Muscle of arm (tissue), 12 donors: ENCODE data around the gene MEF2C. TPM values are rescaled to one million over a fixed set of nuclear protein-coding genes. Genes with fewer than 3 reads are reported as not detected.

Experiments
- DNase-seq: peaks from one replicate; pipeline ENCODE4 v3.0.0-alpha.2; 2013
- polyA plus RNA-seq, 12 donors: library from polyadenylated mRNA; unstranded; fragments of 120-200 nt; gene quantifications; one replicate each; pipeline ENCODE4 v1.2.1, GENCODE V29; 2013; ENCODE audit not compliant: insufficient read length in 12 of 12

The MEF2C gene
- polyA plus RNA-seq, 12 donors = 422 to 1,086 (median 786) TPM

- DNase-seq = no peak
These were observed 7.2 kb upstream of the MEF2C start for GRCh38 chr5:88890070-88890781.

DNA sequence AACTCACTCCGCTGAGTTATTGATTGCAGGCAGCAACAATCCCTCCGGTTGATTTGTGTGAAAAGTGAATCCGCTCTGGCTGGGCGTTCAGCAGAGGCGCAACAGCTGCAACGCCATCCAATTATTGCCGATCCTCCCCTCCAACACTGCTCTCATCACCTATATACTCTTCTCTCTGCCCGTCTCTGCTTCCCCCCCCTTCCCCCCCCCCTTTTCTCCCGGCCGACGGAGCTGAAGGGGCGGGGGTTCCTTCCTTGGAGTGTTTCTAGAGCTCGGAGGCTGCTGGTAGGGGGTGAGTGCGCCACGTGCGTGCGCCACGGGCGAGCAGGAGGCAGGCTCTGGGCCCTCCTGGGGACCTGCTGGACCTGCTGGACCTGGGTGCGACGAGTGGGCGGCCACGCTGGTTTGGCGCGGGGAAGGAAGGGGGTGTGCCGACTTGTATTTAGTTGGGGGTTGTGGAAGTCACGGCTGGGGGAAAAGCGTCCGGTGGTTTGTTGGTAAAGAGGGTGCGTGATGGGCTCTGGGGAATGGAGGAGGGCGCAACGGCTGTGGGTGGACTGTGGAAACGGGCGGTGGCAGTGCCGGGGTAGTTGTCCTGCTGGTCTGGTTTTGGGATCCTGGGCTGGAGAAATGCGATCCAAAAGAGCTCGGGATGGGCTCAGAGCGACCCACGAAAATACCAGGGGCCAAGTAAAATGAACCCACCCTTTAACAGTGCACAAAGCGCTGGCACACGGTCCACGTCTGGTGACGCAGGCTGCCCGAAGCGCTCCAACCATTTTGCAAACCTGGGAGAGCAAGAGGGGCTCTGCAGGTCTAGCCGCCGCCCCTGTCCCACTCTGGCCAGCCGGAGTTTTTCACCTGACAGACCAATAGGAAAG, 6.4 kb upstream of the MEF2C start:
- peak; percentile 65 for DNase-seq

DNA sequence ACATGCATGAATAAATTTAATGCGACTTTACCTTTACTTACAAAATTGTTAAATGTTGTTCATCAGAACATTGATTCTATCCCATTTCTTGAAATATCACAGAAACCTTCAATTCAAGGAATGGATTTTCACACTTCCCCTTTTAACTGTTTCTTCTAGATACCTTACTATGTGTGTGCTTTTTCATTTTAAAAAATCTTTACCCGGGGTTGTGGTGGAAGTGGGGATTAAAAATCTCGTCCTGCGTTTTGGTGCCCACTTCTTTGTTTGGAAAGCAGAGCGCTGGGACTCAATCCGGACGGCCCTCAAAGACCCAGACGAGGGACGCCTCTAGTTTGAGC, 5.8 kb upstream of the MEF2C start:
- DNase-seq = no peak

DNA sequence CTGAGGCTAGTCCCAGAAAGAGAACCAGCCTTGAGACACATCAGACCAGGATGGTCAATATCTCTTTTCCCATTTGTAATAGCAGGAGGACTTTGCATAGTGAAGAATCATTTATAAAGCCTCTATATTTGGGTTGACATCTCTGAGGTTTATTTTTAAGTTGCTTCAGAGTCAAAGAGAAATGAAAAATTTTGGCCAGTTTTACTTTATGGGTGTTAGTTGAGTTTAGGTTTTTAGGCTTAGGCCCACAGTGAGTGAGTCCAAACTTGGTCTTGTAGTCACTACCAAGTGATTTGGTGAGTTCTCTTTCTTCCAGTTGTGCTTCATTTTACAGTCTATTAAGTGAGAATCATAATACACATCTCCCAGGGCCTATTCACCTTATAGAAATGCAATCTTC, 5.3 kb upstream of the MEF2C start:
- no peak for DNase-seq

GRCh38 chr5:88887342-88887741, 4.4 kb upstream of the MEF2C start:
- DNase-seq = no peak

DNA sequence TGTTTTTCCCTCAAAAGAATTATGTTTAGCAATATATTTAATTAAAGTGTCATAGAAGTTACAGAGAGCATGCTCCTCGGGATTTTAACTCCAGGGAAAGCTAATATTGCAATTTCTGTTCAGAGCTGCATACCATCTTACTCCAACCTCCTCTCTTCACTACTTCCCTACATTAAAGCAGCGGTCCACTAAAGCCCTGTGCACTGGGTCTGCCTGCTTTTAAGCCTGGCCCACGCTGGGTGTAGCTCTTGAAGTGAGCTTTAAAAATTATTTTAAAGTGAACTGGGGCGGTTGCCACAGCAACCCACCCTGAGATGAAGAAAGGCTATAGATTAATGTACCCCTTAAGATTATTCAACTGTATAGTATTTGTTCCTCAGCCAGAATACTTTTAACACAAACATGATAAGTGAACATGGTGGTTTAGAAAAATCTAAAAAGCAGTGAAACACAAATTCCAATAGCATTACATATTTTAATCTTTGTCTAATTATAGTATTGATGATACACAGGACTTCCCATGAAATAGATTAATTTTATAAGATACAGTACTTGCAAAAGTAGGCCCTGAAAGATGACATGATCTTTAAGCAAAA, 3.9 kb upstream of the MEF2C start:
- DNase-seq = no peak

DNA sequence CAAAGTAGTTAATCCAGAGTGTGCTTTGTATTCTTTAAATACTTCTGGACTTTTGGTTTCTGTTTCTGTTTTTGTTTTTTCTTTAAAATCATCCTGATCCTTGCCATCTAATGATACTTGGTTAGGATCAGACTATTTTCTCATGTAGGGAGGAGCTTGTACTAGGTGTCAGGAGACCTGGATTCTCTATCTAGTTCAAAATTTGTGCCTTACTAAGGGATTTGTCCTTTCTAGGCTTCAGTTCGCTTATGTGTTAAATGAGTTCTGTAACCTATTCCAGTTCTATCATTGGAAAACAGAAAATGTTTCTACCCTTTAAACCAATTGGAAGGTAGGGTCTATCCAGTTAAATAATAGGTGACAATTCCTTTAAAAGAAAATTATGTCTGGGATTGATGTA, 3.3 kb upstream of the MEF2C start:
- no peak for DNase-seq

- DNase-seq = no peak
These were observed 2.0 kb upstream of the MEF2C start for GRCh38 chr5:88885002-88885401.

- DNase-seq = no peak
These were observed 1.6 kb upstream of the MEF2C start for GRCh38 chr5:88884608-88884877.

- DNase-seq = peak; percentile 80
These were observed 1.0 kb upstream of the MEF2C start for GRCh38 chr5:88883836-88884607.

- DNase-seq = peak; percentile 45
These were observed 527 bp downstream of the MEF2C start for GRCh38 chr5:88882276-88883038.

GRCh38 chr5:88881571-88881971, 1.4 kb downstream of the MEF2C start:
- no peak for DNase-seq

GRCh38 chr5:88880201-88880600, 2.8 kb downstream of the MEF2C start:
- no peak for DNase-seq

- no peak for DNase-seq
These were observed 3.3 kb downstream of the MEF2C start for GRCh38 chr5:88879724-88880123.

- no peak for DNase-seq
These were observed 4.0 kb downstream of the MEF2C start for GRCh38 chr5:88878976-88879375.

DNA sequence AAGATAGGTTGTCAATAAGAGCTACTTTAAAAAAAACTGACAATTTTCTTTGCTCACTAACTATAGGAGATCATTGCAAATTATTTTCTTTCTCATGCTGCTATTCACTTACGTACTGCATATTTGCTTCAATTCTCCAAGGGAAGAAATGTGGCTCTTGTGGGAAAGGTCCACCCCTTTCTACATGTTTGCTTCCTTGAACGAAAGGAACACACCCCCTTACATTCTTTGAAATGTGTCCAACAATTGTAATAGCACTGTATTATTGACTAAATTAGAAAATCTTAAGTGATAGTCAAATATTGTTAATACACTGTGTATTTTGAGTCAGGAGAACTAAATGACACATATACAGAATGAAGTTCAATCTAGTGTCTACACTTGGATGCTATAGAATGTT, 5.2 kb downstream of the MEF2C start:
- DNase-seq = no peak

GRCh38 chr5:88876714-88877113, 6.3 kb downstream of the MEF2C start:
- DNase-seq = no peak

DNA sequence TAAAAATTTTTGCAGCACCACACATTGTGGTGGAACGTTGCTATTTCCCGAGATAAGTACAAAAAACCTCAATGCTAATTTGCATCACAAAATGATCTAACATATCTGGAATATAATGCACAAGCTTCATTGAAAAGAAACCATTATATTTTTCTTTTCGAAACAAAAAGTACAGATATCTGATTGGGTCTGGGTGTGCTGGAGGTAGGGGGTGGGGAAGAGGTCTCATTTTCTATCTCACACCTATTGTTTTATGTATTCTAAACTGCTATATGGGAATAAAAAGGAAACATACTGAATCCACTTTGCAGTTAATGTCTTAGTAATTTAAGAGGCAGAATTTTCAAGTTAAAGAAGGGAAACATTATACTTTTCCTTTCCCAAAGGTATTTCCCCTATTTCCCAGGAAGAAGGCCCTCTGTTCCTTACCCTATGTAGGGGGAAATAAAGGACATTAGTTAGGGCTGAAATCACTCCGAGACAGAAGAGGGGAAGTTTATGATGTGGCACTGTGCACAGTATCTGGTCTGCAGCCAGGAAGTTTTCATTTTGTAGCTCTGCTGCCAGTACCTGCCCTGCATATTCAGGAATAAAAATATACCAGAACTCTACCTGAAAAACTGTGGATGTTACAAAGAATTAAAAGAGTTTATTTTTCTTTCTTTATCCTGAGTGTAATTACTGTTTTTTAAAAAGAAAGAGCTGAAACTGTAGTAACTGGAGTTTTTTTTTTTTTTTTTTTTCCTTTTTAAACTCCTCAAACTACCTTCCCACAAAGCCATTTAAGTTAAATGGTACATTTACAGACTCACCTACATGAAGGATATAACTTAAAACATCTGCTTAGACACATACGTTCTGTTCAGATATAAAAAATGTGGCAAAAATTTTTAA, 7.4 kb downstream of the MEF2C start:
- DNase-seq = no peak

DNA sequence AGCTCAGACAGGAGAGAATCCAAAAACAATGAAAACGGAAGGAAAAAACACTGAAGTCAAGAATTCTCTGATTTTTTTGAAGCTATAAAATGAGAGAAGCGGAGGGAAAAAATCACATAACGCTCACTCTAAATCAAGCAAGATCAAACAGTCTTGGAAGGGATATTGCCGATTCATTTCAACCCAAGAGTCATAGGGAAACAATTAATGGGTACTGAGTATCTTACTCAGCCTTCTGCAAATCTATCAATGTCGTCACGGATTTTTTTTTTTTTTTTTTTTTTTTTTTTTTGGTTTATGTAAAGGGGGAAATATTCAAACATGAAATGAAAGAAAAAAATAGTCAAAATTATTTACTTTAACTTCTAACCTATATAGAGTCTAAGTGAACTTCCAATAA, 9.5 kb downstream of the MEF2C start:
- no peak for DNase-seq

DNA sequence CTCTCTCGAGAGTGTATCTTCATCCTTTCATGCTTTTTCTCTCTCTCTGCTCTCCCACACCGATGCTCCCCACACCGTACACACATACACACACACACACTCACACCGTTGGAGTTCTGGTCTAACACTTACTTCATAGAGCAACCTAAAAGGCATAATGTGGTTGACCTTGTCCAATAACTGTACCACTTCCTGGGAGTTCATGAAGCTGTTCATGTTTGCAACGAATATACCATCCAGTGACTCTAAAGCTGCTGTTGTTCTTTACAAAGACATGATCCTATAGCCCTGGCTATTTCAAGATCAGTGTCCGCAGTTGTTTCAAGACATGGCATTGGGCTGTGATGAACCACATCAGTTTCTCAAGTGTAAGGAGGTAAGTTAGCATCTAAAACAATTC, 10.0 kb downstream of the MEF2C start:
- DNase-seq = no peak

- DNase-seq = no peak
These were observed 12.7 kb downstream of the MEF2C start for GRCh38 chr5:88870285-88870684.
